ENCODE results near the gene PPP4R2.

The PPP4R2 gene

DNA sequence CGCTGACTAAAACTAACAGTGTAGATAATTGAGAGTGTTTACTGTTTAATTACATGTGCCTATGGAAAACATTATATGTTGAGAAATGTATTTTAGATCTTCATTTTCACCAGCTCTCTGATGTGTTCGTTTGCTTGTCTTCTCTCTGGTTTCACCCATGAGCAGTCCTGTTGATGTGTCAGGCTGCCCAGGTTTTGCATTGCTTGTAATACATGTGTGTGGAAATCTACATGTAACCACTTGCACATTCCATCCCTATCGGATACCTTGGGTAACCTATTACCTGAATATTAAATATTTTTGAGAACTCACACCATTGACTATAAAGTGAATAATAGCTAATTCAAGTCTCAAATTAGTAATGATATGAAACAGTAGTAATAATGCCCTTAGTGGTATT is 13.1 kb downstream of the PPP4R2 start:
- WGBS (ENCODE audit: extremely low coverage, insufficient coverage, insufficient read length) = no CpG with 5 or more reads among the region's 3 CpGs
- no peak overlapping the region for H4K8ac ChIP-seq (ENCODE audit: low read depth, low read length)

DNA sequence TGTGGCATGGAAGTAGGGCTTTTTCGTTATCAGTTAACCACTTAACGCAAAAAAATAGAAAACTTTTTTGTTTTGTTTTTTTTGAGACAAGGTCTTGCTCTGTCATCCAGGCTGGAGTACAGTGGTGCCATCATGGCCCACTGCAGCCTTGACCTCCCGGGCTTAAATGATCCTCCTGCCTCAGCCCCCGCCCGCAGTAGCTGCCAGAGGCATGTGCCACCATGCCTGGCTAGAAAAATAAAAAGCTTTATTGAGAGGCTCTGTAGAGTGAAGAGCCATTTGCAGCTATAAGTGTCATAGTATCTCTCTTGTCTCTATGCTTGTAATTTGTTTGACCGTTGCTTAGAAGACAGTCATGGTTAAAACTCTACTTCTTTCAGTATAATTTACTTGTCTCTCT is 13.5 kb downstream of the PPP4R2 start:
- Histone ChIP-seq H2BK120ac (ENCODE audit: insufficient read depth, low read length, poor library complexity) (no peak overlapping the region), H2AFZ (ENCODE audit: insufficient read depth, low read length, poor library complexity) (no peak overlapping the region), H3K79me2 (ENCODE audit: control insufficient read depth, insufficient read depth, low read length, poor library complexity) (peaks cover 35% of the 10 kb centered on the region), H3K27ac (ENCODE audit: low read depth, low read length) (no peak overlapping the region), H3K4me3 (ENCODE audit: low read depth, low read length) (no peak overlapping the region), H4K8ac (ENCODE audit: low read depth, low read length) (no peak overlapping the region), H3K4me2 (ENCODE audit: low read length) (no peak overlapping the region), H2AK5ac (ENCODE audit: low read length) (no peak overlapping the region), H4K12ac (ENCODE audit: low read depth, low read length) (no peak overlapping the region), H3K36me3 (ENCODE audit: control insufficient read depth in 1 of 2, insufficient read depth in 2 of 2, low read length in 2 of 2) (peaks cover 20 to 25% of the 10 kb centered on the region in 2 experiments), H3K4ac (ENCODE audit: low read depth, low read length) (peak overlapping the region; percentile 97), H3K27me3 (ENCODE audit: insufficient read depth, low read length) (no peaks in the 10 kb centered on the region), H3K9me3 (ENCODE audit: insufficient read depth, low read depth, low read length) (no peaks in the 10 kb centered on the region), H4K91ac (ENCODE audit: low read depth, low read length) (no peak overlapping the region), H3K9ac (ENCODE audit: low read length) (no peak overlapping the region), H2BK12ac (ENCODE audit: low read length) (no peak overlapping the region), H2BK5ac (ENCODE audit: low read depth, low read length, poor library complexity) (no peak overlapping the region), H3K4me1 (ENCODE audit: control insufficient read depth in 1 of 2, insufficient read depth in 2 of 2, low read length in 2 of 2) (peaks cover 0 to 2% of the 10 kb centered on the region in 2 experiments), H3K23ac (ENCODE audit: low read length) (no peak overlapping the region), H3K79me1 (ENCODE audit: low read length) (no peaks in the 10 kb centered on the region), H3K18ac (ENCODE audit: low read length) (no peak overlapping the region), H3K14ac (ENCODE audit: low read length) (no peak overlapping the region)
- no peak for DNase-seq
- no CpG with 5 or more reads among the region's 6 CpGs for WGBS (ENCODE audit: extremely low coverage, insufficient coverage, insufficient read length)

More for the DNA sequence above, 13.1 kb downstream of the PPP4R2 start:
- Histone ChIP-seq H3K36me3 (ENCODE audit: control insufficient read depth in 1 of 2, insufficient read depth in 2 of 2, low read length in 2 of 2) (peaks cover 23 to 26% of the 10 kb centered on the region in 2 experiments), H3K79me2 (ENCODE audit: control insufficient read depth, insufficient read depth, low read length, poor library complexity) (peaks cover 37% of the 10 kb centered on the region), H3K79me1 (ENCODE audit: low read length) (no peaks in the 10 kb centered on the region), H3K4ac (ENCODE audit: low read depth, low read length) (peak overlapping the region; percentile 97), H2BK120ac (ENCODE audit: insufficient read depth, low read length, poor library complexity) (no peak overlapping the region), H3K18ac (ENCODE audit: low read length) (no peak overlapping the region), H3K27me3 (ENCODE audit: insufficient read depth, low read length) (no peaks in the 10 kb centered on the region), H4K12ac (ENCODE audit: low read depth, low read length) (no peak overlapping the region), H3K14ac (ENCODE audit: low read length) (no peak overlapping the region), H2BK12ac (ENCODE audit: low read length) (no peak overlapping the region), H2AFZ (ENCODE audit: insufficient read depth, low read length, poor library complexity) (no peak overlapping the region), H3K9me3 (ENCODE audit: insufficient read depth, low read depth, low read length) (no peaks in the 10 kb centered on the region), H3K9ac (ENCODE audit: low read length) (no peak overlapping the region), H3K4me3 (ENCODE audit: low read depth, low read length) (no peak overlapping the region), H3K27ac (ENCODE audit: low read depth, low read length) (no peak overlapping the region), H3K4me1 (ENCODE audit: control insufficient read depth in 1 of 2, insufficient read depth in 2 of 2, low read length in 2 of 2) (peaks cover 0 to 2% of the 10 kb centered on the region in 2 experiments), H3K23ac (ENCODE audit: low read length) (no peak overlapping the region), H4K91ac (ENCODE audit: low read depth, low read length) (no peak overlapping the region), H3K4me2 (ENCODE audit: low read length) (no peak overlapping the region), H2BK5ac (ENCODE audit: low read depth, low read length, poor library complexity) (no peak overlapping the region), H2AK5ac (ENCODE audit: low read length) (no peak overlapping the region)
- DNase-seq = no peak

DNA sequence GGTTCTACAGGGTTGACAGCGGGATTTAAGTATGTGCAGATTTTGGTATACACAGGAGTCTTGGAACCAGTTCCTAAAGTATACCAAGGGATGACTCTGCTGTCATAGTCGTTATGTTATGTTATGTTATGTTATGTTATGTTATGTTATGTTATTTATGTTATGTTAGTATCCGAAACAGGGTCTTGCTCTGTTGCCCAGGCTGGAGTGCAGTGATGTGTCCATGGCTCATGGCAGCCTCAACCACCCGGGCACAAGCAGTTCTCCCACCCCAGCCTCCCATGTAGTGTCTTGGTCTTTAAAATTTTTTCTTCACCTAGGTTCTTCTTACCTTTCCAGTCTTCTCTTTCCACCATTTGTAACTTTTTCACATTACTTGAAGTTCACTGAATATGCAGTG is 21.7 kb downstream of the PPP4R2 start:
- no CpG with 5 or more reads among the region's 4 CpGs for WGBS (ENCODE audit: extremely low coverage, insufficient coverage, insufficient read length)
- Histone ChIP-seq H3K4me1 (ENCODE audit: control insufficient read depth in 1 of 2, insufficient read depth in 2 of 2, low read length in 2 of 2) (peaks cover 5 to 7% of the 10 kb centered on the region in 2 experiments), H3K23ac (ENCODE audit: low read length) (no peak overlapping the region), H3K9ac (ENCODE audit: low read length) (no peak overlapping the region), H3K14ac (ENCODE audit: low read length) (no peak overlapping the region), H3K79me1 (ENCODE audit: low read length) (no peaks in the 10 kb centered on the region), H3K4me3 (ENCODE audit: low read depth, low read length) (no peak overlapping the region), H3K36me3 (ENCODE audit: control insufficient read depth in 1 of 2, insufficient read depth in 2 of 2, low read length in 2 of 2) (peaks cover 5 to 10% of the 10 kb centered on the region in 2 experiments), H3K79me2 (ENCODE audit: control insufficient read depth, insufficient read depth, low read length, poor library complexity) (peaks cover 38% of the 10 kb centered on the region), H4K8ac (ENCODE audit: low read depth, low read length) (no peak overlapping the region), H3K27me3 (ENCODE audit: insufficient read depth, low read length) (no peaks in the 10 kb centered on the region), H3K9me3 (ENCODE audit: insufficient read depth, low read depth, low read length) (no peaks in the 10 kb centered on the region), H3K27ac (ENCODE audit: low read depth, low read length) (no peak overlapping the region), H3K4ac (ENCODE audit: low read depth, low read length) (peak overlapping the region; percentile 98), H4K91ac (ENCODE audit: low read depth, low read length) (no peak overlapping the region), H3K18ac (ENCODE audit: low read length) (no peak overlapping the region), H2BK5ac (ENCODE audit: low read depth, low read length, poor library complexity) (no peak overlapping the region), H3K4me2 (ENCODE audit: low read length) (no peak overlapping the region), H2BK12ac (ENCODE audit: low read length) (no peak overlapping the region), H2BK120ac (ENCODE audit: insufficient read depth, low read length, poor library complexity) (no peak overlapping the region), H4K12ac (ENCODE audit: low read depth, low read length) (no peak overlapping the region), H2AFZ (ENCODE audit: insufficient read depth, low read length, poor library complexity) (no peak overlapping the region), H2AK5ac (ENCODE audit: low read length) (no peak overlapping the region)
- no peak for DNase-seq

DNA sequence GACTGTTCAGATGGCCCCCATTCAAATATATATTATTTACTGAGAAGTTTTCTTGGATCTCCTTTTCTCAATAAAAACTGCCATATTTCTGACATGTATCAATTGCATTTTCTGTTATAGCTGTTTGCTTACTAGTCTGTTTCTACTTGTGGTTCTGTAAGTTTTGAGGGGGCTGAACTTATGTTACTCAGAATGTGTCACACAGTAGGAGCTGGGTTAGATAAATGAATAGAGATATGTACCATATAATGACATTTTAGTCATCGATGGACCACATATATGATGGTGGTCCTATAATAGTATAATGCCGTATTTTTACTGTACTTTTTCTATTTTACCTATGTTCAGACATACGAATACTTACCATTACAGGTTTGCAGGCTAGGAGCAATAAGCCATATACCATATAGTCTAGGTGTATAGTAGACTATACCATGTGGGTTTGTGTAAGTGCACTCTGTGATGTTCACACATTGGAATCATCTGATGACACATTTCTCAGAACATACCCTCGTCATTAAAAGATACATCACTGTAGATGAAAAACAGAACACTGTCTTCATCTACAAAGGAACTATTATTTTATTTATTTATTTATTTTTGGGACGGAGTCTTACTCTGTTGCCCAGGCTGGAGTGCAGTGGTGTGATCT is 22.3 kb downstream of the PPP4R2 start:
- Histone ChIP-seq H4K8ac (ENCODE audit: low read depth, low read length) (no peak overlapping the region), H3K27me3 (ENCODE audit: insufficient read depth, low read length) (no peaks in the 10 kb centered on the region), H3K79me1 (ENCODE audit: low read length) (no peaks in the 10 kb centered on the region), H3K9ac (ENCODE audit: low read length) (no peak overlapping the region), H2BK120ac (ENCODE audit: insufficient read depth, low read length, poor library complexity) (no peak overlapping the region), H3K14ac (ENCODE audit: low read length) (no peak overlapping the region), H3K4me3 (ENCODE audit: low read depth, low read length) (no peak overlapping the region), H3K9me3 (ENCODE audit: insufficient read depth, low read depth, low read length) (no peaks in the 10 kb centered on the region), H3K27ac (ENCODE audit: low read depth, low read length) (no peak overlapping the region), H3K23ac (ENCODE audit: low read length) (no peak overlapping the region), H4K12ac (ENCODE audit: low read depth, low read length) (no peak overlapping the region), H3K79me2 (ENCODE audit: control insufficient read depth, insufficient read depth, low read length, poor library complexity) (peaks cover 35% of the 10 kb centered on the region), H2BK5ac (ENCODE audit: low read depth, low read length, poor library complexity) (no peak overlapping the region), H3K4me1 (ENCODE audit: control insufficient read depth in 1 of 2, insufficient read depth in 2 of 2, low read length in 2 of 2) (peaks cover 5 to 7% of the 10 kb centered on the region in 2 experiments), H2AFZ (ENCODE audit: insufficient read depth, low read length, poor library complexity) (no peak overlapping the region), H3K36me3 (ENCODE audit: control insufficient read depth in 1 of 2, insufficient read depth in 2 of 2, low read length in 2 of 2) (peaks cover 5 to 10% of the 10 kb centered on the region in 2 experiments), H2BK12ac (ENCODE audit: low read length) (no peak overlapping the region), H3K4me2 (ENCODE audit: low read length) (no peak overlapping the region), H4K91ac (ENCODE audit: low read depth, low read length) (no peak overlapping the region), H2AK5ac (ENCODE audit: low read length) (no peak overlapping the region), H3K4ac (ENCODE audit: low read depth, low read length) (peak overlapping the region; percentile 55), H3K18ac (ENCODE audit: low read length) (no peak overlapping the region)
- DNase-seq = no peak
- WGBS (ENCODE audit: extremely low coverage, insufficient coverage, insufficient read length) = no CpG with 5 or more reads among the region's 5 CpGs

All from trophoblast cell (in vitro differentiated cells and primary cell).